ENCODE measurements around the gene INCENP.

INCENP gene

GRCh38 chr11:62146476-62147200 is 22.8 kb downstream of the INCENP start:
- Histone ChIP-seq H3K36me3 (ENCODE audit: insufficient read depth, low read depth, low read length) (peaks cover 92% of the 10 kb centered on the region), H3K9me3 (ENCODE audit: insufficient read depth, low read depth, low read length) (no peaks in the 10 kb centered on the region), H3K27me3 (ENCODE audit: insufficient read depth, low read length) (no peaks in the 10 kb centered on the region), H3K4me1 (ENCODE audit: insufficient read depth, low read length) (no peaks in the 10 kb centered on the region), H3K9ac (ENCODE audit: low read depth, low read length) (no peak overlapping the region), H3K4me3 (ENCODE audit: low read length) (no peak overlapping the region), H3K27ac (ENCODE audit: low read length) (no peak overlapping the region)

DNA sequence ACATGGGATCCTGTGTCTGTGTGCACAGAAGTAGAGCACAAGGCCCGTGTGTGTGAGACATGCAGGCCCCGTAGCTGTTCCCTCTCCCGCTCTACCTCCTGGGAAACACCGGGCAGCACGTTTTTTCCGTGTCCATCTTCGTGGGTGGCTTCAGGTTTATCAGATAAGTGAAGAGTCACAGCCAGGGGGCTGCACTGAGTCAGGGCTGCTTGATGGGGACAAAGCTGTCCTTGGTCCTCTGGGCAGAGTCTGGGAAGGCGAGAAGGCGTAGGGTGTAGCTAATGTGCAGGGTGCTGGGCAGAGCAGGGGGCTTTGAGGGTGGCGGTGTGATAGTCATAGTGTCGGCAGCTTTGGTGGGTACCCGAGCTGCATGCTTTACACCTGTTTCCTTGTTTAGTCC is 23.7 kb downstream of the INCENP start:
- Histone ChIP-seq H3K27ac (ENCODE audit: low read length) (no peak overlapping the region), H3K9me3 (ENCODE audit: insufficient read depth, low read depth, low read length) (no peaks in the 10 kb centered on the region), H3K27me3 (ENCODE audit: insufficient read depth, low read length) (no peaks in the 10 kb centered on the region), H3K4me1 (ENCODE audit: insufficient read depth, low read length) (no peaks in the 10 kb centered on the region), H3K36me3 (ENCODE audit: insufficient read depth, low read depth, low read length) (peaks cover 91% of the 10 kb centered on the region), H3K9ac (ENCODE audit: low read depth, low read length) (no peak overlapping the region), H3K4me3 (ENCODE audit: low read length) (no peak overlapping the region)

- H3K36me3 ChIP-seq (ENCODE audit: insufficient read depth, low read depth, low read length) = peaks cover 91% of the 10 kb centered on the region
These were observed 24.6 kb downstream of the INCENP start for GRCh38 chr11:62148271-62148980.

GRCh38 chr11:62149986-62150886 is 26.4 kb downstream of the INCENP start:
- Histone ChIP-seq H3K4me3 (ENCODE audit: low read length) (no peak overlapping the region), H3K27me3 (ENCODE audit: insufficient read depth, low read length) (no peaks in the 10 kb centered on the region), H3K36me3 (ENCODE audit: insufficient read depth, low read depth, low read length) (peaks cover 78% of the 10 kb centered on the region), H3K4me1 (ENCODE audit: insufficient read depth, low read length) (no peaks in the 10 kb centered on the region), H3K9ac (ENCODE audit: low read depth, low read length) (no peak overlapping the region), H3K27ac (ENCODE audit: low read length) (no peak overlapping the region), H3K9me3 (ENCODE audit: insufficient read depth, low read depth, low read length) (no peaks in the 10 kb centered on the region)

More at GRCh38 chr11:62148271-62148980, 24.6 kb downstream of the INCENP start:
- Histone ChIP-seq H3K9me3 (ENCODE audit: insufficient read depth, low read depth, low read length) (no peaks in the 10 kb centered on the region), H3K27me3 (ENCODE audit: insufficient read depth, low read length) (no peaks in the 10 kb centered on the region), H3K4me1 (ENCODE audit: insufficient read depth, low read length) (no peaks in the 10 kb centered on the region), H3K27ac (ENCODE audit: low read length) (no peak overlapping the region), H3K9ac (ENCODE audit: low read depth, low read length) (no peak overlapping the region), H3K4me3 (ENCODE audit: low read length) (no peak overlapping the region)

DNA sequence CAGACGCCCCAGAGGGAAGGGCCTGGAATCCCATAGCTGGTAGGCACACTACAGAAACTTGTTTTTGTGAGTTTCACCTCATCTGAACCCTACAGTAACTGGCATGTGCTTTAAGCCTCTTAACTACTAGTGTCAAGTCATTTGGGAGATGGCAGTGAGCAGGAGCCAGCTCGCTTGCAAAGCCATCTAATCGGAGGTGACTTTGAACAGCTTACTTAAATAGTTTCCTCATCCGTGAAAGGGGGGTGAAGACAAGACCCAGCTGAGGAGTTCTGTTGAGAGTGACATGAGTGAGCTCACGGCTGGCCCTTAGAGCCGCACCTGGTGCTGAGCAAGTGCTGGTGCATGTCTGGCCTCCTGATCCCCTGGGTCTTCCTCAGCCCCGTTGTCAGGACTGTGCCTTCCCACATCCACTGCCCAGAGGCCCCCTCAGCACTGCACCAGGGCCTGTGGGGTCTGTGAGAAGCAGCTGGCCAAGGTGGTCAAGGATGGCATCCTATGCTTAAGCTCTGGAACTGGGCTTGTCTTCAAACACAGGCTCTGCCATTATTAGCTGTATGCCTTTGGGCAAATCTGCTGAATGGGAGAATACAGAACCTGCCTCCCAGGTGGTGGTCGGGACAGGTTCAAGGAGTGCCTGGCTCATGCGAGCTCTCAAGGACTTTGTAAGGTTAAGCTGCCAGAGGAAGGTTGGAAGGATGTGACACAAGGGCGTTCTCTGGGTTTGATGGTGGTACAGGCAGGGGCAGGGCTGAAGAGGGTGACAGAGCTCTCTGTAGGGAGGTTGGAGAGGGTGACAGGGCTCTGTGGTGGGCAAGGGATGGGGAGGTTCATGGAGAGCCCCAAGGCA is 27.3 kb downstream of the INCENP start:
- Histone ChIP-seq H3K36me3 (ENCODE audit: insufficient read depth, low read depth, low read length) (peaks cover 69% of the 10 kb centered on the region), H3K9me3 (ENCODE audit: insufficient read depth, low read depth, low read length) (no peaks in the 10 kb centered on the region), H3K27me3 (ENCODE audit: insufficient read depth, low read length) (no peaks in the 10 kb centered on the region), H3K9ac (ENCODE audit: low read depth, low read length) (no peak overlapping the region), H3K27ac (ENCODE audit: low read length) (no peak overlapping the region), H3K4me3 (ENCODE audit: low read length) (no peak overlapping the region), H3K4me1 (ENCODE audit: insufficient read depth, low read length) (no peaks in the 10 kb centered on the region)

DNA sequence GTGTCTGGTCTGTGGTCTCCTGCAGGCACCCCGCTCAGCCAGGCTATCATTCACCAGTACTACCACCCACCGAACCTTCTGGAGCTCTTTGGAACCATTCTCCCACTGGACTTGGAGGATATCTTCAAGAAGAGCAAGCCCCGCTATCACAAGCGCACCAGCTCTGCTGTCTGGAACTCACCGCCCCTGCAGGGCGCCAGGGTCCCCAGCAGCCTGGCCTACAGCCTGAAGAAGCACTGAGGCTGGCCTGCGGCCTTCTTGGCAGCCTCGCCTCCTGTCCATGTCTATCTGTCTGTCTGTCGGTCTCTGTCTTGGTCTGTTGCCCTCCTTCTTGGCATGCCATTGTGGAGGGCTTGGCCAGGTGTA is 27.9 kb downstream of the INCENP start:
- H3K4me3 ChIP-seq (ENCODE audit: low read length) = no peak overlapping the region
- H3K4me1 ChIP-seq (ENCODE audit: insufficient read depth, low read length) = no peaks in the 10 kb centered on the region
- peaks cover 67% of the 10 kb centered on the region for H3K36me3 ChIP-seq (ENCODE audit: insufficient read depth, low read depth, low read length)
- H3K27ac ChIP-seq (ENCODE audit: low read length) = no peak overlapping the region
- no peaks in the 10 kb centered on the region for H3K27me3 ChIP-seq (ENCODE audit: insufficient read depth, low read length)
- no peaks in the 10 kb centered on the region for H3K9me3 ChIP-seq (ENCODE audit: insufficient read depth, low read depth, low read length)
- H3K9ac ChIP-seq (ENCODE audit: low read depth, low read length) = no peak overlapping the region

DNA sequence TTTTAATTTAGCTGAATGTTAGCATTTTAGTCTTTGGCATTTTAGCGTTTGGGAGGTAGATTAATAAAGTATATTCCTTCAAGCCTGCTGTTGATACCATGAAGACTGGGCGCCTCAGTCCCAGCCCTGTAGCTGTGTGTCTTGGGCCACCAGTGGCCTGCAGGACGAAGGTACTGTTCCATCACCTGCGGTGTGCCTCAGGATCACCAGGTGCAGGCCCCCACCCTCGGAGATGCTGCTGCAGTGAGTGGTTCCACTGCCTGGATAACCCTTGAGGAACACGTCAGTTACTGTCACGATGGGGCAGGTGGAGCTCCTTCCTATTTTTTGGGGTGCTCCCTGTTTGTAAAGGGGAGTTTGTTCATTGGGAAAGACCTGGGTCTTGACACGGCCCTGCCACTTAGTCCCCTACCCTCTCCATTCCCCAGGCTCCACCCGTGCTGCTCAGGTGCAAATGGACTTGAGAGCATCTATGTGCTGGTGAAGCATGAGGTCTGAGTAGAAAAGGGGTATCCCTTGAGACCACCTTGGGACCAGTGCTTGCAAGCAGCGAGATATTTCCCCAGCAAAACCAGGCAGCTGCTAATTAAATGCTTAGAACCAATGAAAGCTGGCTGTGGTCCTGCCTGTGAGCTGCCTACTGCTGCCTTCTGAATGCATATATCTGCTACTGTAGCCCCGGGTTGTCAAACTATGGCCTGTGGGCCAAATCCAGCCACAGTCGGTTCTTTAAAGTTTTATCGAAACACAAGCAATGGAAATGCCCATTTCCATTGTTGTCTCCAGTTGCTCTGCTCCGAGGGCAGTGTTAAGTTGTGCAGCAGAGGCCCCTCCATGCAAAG is 28.7 kb downstream of the INCENP start:
- H3K27ac ChIP-seq (ENCODE audit: low read length) = no peak overlapping the region
- H3K27me3 ChIP-seq (ENCODE audit: insufficient read depth, low read length) = no peaks in the 10 kb centered on the region
- H3K36me3 ChIP-seq (ENCODE audit: insufficient read depth, low read depth, low read length) = peaks cover 60% of the 10 kb centered on the region
- no peak overlapping the region for H3K4me3 ChIP-seq (ENCODE audit: low read length)
- H3K9me3 ChIP-seq (ENCODE audit: insufficient read depth, low read depth, low read length) = no peaks in the 10 kb centered on the region
- H3K9ac ChIP-seq (ENCODE audit: low read depth, low read length) = no peak overlapping the region
- H3K4me1 ChIP-seq (ENCODE audit: insufficient read depth, low read length) = no peaks in the 10 kb centered on the region

DNA sequence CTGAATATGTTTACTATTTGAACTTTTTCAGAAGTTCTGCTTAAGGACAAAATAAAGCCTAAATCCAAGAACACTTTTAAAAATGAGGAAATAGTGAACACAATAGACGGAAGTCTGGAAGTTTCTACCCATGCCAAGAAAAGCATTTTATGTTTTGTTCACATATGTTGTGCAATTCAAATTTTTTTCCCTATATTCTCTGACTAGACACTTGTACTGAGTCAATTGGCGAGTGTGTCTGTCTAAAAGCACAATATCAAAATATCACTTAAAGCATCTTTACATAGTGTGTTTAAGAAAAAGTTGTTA is 29.2 kb downstream of the INCENP start:
- no peak overlapping the region for H3K27ac ChIP-seq (ENCODE audit: low read length)
- H3K9ac ChIP-seq (ENCODE audit: low read depth, low read length) = no peak overlapping the region
- no peaks in the 10 kb centered on the region for H3K27me3 ChIP-seq (ENCODE audit: insufficient read depth, low read length)
- H3K9me3 ChIP-seq (ENCODE audit: insufficient read depth, low read depth, low read length) = no peaks in the 10 kb centered on the region
- H3K4me1 ChIP-seq (ENCODE audit: insufficient read depth, low read length) = no peaks in the 10 kb centered on the region
- peaks cover 54% of the 10 kb centered on the region for H3K36me3 ChIP-seq (ENCODE audit: insufficient read depth, low read depth, low read length)
- H3K4me3 ChIP-seq (ENCODE audit: low read length) = no peak overlapping the region

GRCh38 chr11:62153617-62154016 is 29.8 kb downstream of the INCENP start:
- Histone ChIP-seq H3K4me1 (ENCODE audit: insufficient read depth, low read length) (no peaks in the 10 kb centered on the region), H3K9ac (ENCODE audit: low read depth, low read length) (no peak overlapping the region), H3K9me3 (ENCODE audit: insufficient read depth, low read depth, low read length) (no peaks in the 10 kb centered on the region), H3K4me3 (ENCODE audit: low read length) (no peak overlapping the region), H3K27ac (ENCODE audit: low read length) (no peak overlapping the region), H3K36me3 (ENCODE audit: insufficient read depth, low read depth, low read length) (peaks cover 48% of the 10 kb centered on the region), H3K27me3 (ENCODE audit: insufficient read depth, low read length) (no peaks in the 10 kb centered on the region)

- Histone ChIP-seq H3K9me3 (ENCODE audit: insufficient read depth, low read depth, low read length) (no peaks in the 10 kb centered on the region), H3K27ac (ENCODE audit: low read length) (no peak overlapping the region), H3K9ac (ENCODE audit: low read depth, low read length) (no peak overlapping the region), H3K4me1 (ENCODE audit: insufficient read depth, low read length) (no peaks in the 10 kb centered on the region), H3K4me3 (ENCODE audit: low read length) (no peak overlapping the region), H3K27me3 (ENCODE audit: insufficient read depth, low read length) (no peaks in the 10 kb centered on the region), H3K36me3 (ENCODE audit: insufficient read depth, low read depth, low read length) (peaks cover 9% of the 10 kb centered on the region)
These were observed 33.8 kb downstream of the INCENP start for GRCh38 chr11:62157603-62158002.

All from iPS-20b (cell line).